Activated T-cell treated with anti-CD3 and anti-CD28 coated beads for 1 hour (primary cell): ENCODE measurements around the gene COL3A1.

ENCODE experiments used
- DNase-seq: peaks from one replicate; pipeline ENCODE4 v3.0.0-alpha.2; 2020; ENCODE audit warnings: low read depth

COL3A1 gene

DNA sequence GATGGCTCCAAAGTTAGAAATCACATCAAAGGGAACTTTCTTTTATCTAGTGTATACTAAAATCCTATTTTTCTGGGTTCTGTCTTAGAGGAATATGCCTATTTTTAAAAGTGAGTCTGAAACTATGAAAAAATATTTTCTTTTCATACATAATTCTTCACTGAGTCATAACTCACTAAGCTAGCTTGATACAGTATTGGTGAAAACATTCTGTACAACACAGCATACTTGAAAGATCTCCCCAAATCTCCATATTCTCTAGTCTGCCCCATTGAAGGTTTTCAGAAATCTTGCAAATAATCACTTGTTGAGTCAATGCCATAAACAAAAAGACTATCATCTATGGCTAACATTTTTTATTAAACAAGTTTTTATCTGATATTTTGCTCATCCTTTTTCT lies 44.5 kb downstream of the COL3A1 start:
- DNase-seq, result no peak

- DNase-seq, result no peak
These were observed 46.0 kb downstream of the COL3A1 start for GRCh38 chr2:189020179-189020578.

GRCh38 chr2:189022053-189022481 lies 47.9 kb downstream of the COL3A1 start:
- no peak for DNase-seq

GRCh38 chr2:189022492-189022891 lies 48.3 kb downstream of the COL3A1 start:
- no peak for DNase-seq

- no peak for DNase-seq
These were observed 50.9 kb downstream of the COL3A1 start for GRCh38 chr2:189024901-189025618.

DNA sequence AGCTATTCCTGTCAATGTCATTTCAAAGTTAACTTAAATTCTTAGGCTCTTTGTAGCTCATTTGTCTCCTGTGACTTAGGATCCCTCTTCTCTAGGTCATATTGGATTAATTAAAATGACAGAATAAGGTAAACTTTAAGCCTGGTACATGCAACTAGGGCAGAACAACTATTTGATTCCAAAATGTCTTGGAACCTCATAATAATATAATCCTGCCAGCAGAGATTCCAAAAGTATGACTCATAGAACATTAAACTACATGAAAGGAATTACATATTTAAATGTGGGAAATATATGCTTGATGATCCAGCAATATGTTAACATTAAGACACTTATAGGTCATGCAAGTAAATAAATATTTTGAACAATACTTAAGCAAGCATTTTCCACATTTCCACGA lies 63.3 kb downstream of the COL3A1 start:
- DNase-seq, result no peak

DNA sequence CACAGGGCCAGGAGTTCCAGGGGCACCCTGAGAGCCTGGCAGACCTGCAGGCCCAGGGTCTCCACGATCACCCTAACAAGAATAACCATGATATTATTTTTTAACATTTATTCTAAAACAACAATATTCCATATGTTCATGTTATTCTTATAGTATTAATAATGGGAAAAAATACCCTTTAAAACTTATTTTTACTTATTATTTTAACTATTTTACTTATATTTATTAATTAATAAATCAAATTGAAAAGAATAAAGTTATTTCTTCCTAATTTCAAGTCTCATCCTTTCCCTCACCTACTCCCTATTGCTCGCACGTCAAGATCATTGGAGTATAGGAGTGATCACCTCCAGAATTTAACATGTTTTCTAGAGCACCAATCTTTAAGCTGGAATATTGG lies 71.7 kb downstream of the COL3A1 start:
- DNase-seq, result no peak

- no peak for DNase-seq
These were observed 72.1 kb downstream of the COL3A1 start for GRCh38 chr2:189046320-189046719.

GRCh38 chr2:189047171-189047888 lies 73.2 kb downstream of the COL3A1 start:
- no peak for DNase-seq

DNA sequence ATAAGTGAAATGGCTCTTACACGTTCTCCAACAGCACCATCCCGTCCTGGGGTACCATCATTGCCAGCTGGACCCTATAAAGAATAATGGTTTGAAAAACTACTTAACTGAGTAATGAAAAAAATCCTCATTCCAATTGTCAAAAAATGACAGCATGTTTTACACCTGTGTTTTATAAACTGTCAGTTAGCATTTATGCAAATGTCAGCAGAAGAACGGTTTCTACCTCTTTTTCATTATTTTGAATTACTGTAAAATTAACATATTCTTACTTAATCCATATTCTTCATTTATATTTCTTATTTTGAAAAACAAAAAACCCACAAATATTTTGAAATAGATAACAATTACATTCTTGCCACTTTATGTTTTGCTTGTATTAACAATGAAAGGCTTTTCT lies 74.0 kb downstream of the COL3A1 start:
- no peak for DNase-seq

DNA sequence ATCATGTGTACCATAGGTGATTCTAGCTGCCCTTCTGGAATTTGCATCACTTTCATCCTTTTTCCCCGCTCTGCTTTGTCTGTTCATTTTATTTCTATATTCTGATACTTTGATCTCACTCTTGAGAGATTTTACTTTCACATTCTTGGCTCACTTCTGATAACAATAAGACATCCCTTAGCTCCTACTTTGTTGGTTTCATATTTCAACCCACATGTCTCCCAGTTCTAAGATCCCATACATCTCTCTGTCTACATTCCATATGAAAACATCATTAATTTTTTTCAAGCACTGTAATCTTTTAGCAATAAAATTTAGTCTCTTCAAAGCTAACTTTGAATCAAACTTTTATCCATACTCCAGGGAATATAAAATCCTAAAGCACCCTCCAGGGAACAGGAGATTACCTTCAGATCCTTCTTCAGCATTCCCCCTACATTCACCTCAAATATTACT lies 75.6 kb downstream of the COL3A1 start:
- DNase-seq, result no peak

GRCh38 chr2:189050165-189050712 lies 76.1 kb downstream of the COL3A1 start:
- DNase-seq, result no peak

DNA sequence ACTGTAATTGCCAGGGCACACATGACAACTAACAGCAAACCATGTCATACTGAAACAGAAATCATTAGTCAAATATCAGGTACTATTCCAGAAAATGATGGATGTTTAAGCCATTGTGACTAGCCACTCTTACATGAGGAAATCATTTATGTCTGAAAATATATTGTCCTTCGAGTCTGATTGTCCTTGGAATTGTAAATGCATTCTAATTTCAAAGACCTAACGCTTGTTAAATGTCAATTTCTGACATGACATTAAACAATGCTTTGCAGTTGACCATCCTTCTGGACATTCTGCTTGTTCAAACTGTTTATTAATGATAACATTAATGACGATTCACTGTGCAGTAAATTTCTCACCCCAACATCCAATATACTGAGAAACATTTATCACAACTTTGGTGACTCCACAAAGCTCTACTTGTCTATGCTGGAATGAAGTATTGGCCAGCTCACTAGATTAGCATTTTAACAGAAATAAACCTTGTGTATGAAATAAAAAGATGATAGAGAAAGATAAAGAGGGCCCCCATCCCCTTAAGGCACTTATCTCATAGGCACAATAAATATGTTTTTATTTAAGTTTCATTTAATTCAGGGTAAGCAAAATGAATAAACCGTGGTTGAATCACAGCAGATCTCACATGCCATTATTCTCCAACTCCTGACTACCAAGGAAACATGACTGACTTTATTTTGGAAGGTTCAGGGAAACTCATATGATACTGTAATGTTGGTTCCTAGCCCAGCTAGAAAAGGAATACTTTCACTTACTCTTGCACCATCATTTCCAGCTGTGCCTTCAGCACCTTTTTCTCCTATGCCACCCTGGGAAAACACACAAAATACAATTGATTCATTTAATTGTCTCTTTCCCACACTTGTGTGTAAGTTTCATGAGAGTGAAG lies 82.3 kb downstream of the COL3A1 start:
- DNase-seq, result no peak

DNA sequence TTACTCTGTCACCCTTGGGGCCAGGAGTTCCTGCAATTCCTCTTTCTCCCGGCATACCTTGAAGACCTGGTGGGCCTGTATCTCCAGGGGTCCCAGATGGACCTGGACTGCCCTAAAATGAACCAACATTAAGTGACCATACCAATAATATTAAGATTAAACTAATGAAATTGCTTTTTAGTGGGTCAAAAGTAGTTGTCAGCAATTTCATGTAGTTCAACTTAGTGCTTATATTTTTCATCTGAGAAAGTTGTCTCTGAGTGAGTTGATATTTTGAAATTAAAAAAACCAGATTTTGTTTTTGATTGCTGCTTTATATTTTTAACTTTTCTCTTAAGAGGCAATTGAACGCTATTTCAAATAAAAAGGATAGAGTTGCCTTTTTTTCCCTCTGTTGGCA lies 83.1 kb downstream of the COL3A1 start:
- no peak for DNase-seq

GRCh38 chr2:189060096-189060642 lies 86.0 kb downstream of the COL3A1 start:
- no peak for DNase-seq
